HG03060 (cell line): ENCODE measurements around the gene HOXB5.

Experiments used
- ATAC-seq: cut with Tn5 transposase; IDR thresholded peaks from one replicate; pipeline ENCODE4 v1.9.1; 2021; ENCODE audit warnings: low read depth, moderate number of reproducible peaks; ENCODE audit not compliant: unreplicated experiment

HOXB5 gene

GRCh38 chr17:48541577-48542113 lies 51.9 kb downstream of the HOXB5 start:
- no peak for ATAC-seq
